Measurements from ENCODE around the gene PRPS1. TPM values are rescaled to one million over a fixed set of nuclear protein-coding genes. Genes with fewer than 3 reads are reported as not detected.
"Not testable (repeated sequence)": the region's sequence is repeated elsewhere in the genome, so short reads cannot be mapped to it uniquely, and the experiment has no call there.

PRPS1 gene
- total RNA-seq, 2 experiments from 2014 or later: 132 to 141 TPM

DNA sequence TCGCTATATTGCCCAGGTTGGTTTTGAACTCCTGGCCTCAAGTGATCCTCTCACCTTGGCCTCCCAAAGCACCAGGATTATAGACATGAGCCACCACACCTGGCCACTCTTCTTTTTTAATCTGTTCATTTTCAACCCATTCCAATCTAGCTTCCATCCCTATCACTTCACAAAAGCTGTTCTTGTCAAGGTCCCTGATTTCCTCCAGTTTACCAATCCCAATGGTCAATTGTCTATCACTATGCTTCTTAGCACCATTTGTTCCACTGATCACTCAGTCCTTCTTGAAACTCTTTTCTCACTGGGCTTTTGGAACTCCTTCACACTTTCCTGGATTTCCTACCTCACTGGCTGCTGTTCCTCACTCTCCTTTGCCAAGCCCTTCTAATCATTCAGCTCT lies 38.6 kb downstream of the PRPS1 start:
- ChIA-PET POLR2A (no interaction called here), CTCF (interaction anchor here (3.0 kb wide), 1 partner anchor 110 kb away, joined by 11 read pairs; the partner anchor contains the start of gene NCBP2L)
- DNase-seq: no peak
- Mint-ChIP-seq H3K4me3 (no peak overlapping the region), H3K9me3 (no peaks in the 10 kb centered on the region), H3K27me3 (no peaks in the 10 kb centered on the region), H3K27ac (no peak overlapping the region), H3K4me1 (ENCODE audit: low read depth) (peaks cover 14% of the 10 kb centered on the region), H3K36me3 (no peaks in the 10 kb centered on the region)
- intact Hi-C loops (cut with micrococcal nuclease): no loop called here

DNA sequence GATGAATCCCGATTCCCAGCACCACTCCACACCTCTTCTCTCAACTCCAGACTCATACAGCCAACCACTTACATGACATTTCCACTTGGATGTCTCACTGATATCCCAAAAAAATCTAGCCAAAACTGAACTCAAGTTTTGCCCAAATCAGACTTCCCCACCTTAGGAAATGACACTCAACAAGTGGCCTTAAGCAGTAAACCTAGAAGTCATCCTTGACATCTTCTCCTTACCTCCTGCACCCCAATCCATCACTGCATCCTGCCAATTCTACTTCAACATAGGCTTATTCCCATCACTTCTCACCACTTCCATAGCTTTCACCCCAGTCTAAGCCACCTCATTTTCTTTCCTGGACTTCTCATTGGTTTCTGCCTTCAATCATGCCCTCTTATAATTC lies 39.1 kb downstream of the PRPS1 start:
- ChIA-PET CTCF (interaction anchor here (1.0 kb wide), 1 partner anchor 11 kb away, joined by 3 read pairs; no protein-coding TSS in a partner anchor), POLR2A (no interaction called here)
- no peak for DNase-seq
- Mint-ChIP-seq H3K27me3 (no peaks in the 10 kb centered on the region), H3K9me3 (no peaks in the 10 kb centered on the region), H3K27ac (no peak overlapping the region), H3K4me3 (no peak overlapping the region), H3K36me3 (no peaks in the 10 kb centered on the region), H3K4me1 (ENCODE audit: low read depth) (peaks cover 16% of the 10 kb centered on the region)
- intact Hi-C loops (cut with micrococcal nuclease): no loop called here

DNA sequence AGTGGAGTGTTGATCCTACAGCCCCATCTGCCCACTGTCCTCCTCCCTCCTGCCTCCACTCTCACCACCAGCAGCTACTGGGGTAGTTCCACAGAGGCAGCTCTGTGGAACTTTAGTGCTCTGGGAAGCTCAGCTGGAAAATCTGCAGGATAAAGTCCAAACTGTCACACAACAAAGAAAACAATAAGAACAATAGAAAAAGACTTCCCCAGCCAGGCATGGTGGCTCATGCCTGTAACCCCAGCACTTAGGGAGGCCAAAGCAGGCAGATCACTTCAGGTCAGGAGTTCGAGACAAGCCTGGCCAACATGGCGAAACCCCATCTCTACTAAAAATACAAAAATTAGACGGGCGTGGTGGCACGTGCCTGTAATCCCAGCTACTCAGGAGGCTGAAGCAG lies 40.4 kb downstream of the PRPS1 start:
- POLR2A ChIA-PET; H3K4me3 Mint-ChIP-seq; H3K36me3 Mint-ChIP-seq; H3K27ac Mint-ChIP-seq; H3K27me3 Mint-ChIP-seq; H3K9me3 Mint-ChIP-seq; intact Hi-C loops (cut with micrococcal nuclease); DNase-seq: not testable (repeated sequence)
- CTCF ChIA-PET: interaction anchor here (1.1 kb wide), 1 partner anchor 9 kb away, joined by 3 read pairs; no protein-coding TSS in a partner anchor
- peaks cover 26% of the 10 kb centered on the region for H3K4me1 Mint-ChIP-seq (ENCODE audit: low read depth)

DNA sequence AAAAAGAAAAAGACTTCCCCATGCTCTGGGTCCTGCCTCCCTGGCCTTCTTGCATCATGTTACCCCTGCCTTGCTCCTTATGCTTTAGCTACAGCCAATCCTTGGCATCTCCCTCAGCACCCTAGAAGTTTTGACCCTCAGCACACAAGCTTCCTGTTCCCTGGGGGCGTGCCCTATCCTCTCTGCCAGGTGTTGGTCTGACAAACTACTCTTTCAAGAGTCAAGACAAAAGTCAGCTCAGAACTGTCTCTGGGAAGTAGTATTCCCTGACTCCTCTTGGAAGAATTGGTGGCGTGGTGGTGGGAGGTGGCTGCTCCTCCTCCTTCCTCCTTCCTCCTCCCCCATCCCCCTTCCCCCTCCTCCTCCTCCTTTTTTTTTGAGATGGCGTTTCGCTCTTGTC lies 41.0 kb downstream of the PRPS1 start:
- no peak for DNase-seq
- intact Hi-C loops (cut with micrococcal nuclease): no loop called here
- H3K36me3 Mint-ChIP-seq: no peaks in the 10 kb centered on the region
- H3K9me3 Mint-ChIP-seq: no peaks in the 10 kb centered on the region
- POLR2A ChIA-PET: no interaction called here
- H3K27me3 Mint-ChIP-seq: no peaks in the 10 kb centered on the region
- no peak overlapping the region for H3K4me3 Mint-ChIP-seq
- CTCF ChIA-PET: interaction anchor here (0.8 to 10.6 kb wide), 3 partner anchors 10 to 47 kb away, joined by 3 to 275 read pairs (median 3); no protein-coding TSS in a partner anchor
- H3K4me1 Mint-ChIP-seq (ENCODE audit: low read depth): peaks cover 28% of the 10 kb centered on the region
- H3K27ac Mint-ChIP-seq: no peak overlapping the region

DNA sequence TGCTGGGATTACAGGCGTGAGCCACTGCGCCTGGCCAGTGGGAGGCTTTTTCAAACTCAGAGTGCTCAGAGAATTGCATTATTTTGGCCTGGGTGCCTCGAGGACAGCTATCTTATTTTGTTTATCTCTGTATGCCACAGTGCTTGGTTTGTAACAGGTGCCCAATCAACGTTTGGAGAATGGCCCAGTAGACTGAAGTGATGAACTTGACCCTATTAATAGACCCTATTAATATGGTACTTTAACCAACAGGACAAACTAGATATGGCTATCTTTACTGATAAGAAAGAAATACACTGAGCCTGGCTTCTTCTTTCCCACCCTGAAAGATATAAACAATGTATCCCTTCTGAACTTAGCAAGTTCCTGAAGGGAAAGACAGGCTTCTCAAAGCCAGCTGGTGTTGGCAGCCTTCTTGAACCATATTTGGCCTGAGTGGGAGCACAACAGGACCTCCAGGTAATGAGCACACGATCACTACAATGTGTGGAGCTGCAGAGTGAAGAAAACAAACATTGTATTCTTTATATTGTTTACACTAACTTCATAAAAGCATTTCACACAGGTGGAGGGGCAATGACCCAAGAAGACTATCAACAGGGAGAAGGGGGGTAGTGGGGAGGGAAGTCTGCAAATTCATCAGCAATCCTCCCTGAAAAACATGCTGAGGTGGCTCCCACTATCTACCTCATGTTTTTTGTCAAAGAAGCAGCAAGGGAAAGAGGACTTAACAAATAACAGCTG lies 41.7 kb downstream of the PRPS1 start:
- Mint-ChIP-seq H3K36me3 (no peaks in the 10 kb centered on the region), H3K4me1 (ENCODE audit: low read depth) (peaks cover 36% of the 10 kb centered on the region), H3K4me3 (no peak overlapping the region), H3K27ac (no peak overlapping the region), H3K27me3 (no peaks in the 10 kb centered on the region), H3K9me3 (no peaks in the 10 kb centered on the region)
- intact Hi-C loops (cut with micrococcal nuclease): loop anchor here (5.0 kb wide), 2 partner anchors 222 to 352 kb away; no protein-coding TSS in a partner anchor
- ChIA-PET CTCF (interaction anchor here (0.8 to 10.6 kb wide), 3 partner anchors 14 to 107 kb away, joined by 3 to 275 read pairs (median 3); partner anchors contain the start of gene NCBP2L), POLR2A (interaction anchor here (0.6 kb wide), 1 partner anchor 208 kb away, joined by 3 read pairs; no protein-coding TSS in a partner anchor)
- no peak for DNase-seq

DNA sequence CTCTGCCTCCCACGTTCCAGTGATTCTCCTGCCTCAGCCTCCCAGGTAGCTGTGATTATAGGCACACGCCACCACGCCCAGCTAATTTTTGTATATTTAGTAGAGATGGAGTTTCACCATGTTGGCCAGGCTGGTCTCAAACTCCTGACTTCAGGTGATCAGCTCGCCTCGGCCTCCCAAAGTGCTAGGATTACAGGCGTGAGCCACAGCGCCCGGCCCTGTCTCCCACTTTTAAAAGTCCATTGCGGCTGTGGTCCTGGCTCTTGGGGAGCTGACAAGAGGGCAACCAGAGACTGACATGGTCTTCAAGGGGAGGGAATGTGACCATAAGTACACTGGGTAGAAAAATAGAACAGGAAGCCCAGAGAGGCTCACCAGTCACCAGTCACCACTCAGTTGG lies 42.9 kb downstream of the PRPS1 start:
- H3K9me3 Mint-ChIP-seq, H3K27me3 Mint-ChIP-seq, H3K27ac Mint-ChIP-seq, H3K4me3 Mint-ChIP-seq, H3K36me3 Mint-ChIP-seq, DNase-seq: not testable (repeated sequence)
- ChIA-PET POLR2A (interaction anchor here (0.5 kb wide), 1 partner anchor 100 kb away, joined by 4 read pairs; no protein-coding TSS in a partner anchor), CTCF (interaction anchor here (1.5 to 10.6 kb wide), 2 partner anchors 45 to 106 kb away, joined by 3 to 275 read pairs; partner anchors contain the start of gene NCBP2L)
- H3K4me1 Mint-ChIP-seq (ENCODE audit: low read depth): peaks cover 46% of the 10 kb centered on the region
- intact Hi-C loops (cut with micrococcal nuclease): loop anchor here (5.0 kb wide), 2 partner anchors 221 to 351 kb away; no protein-coding TSS in a partner anchor

DNA sequence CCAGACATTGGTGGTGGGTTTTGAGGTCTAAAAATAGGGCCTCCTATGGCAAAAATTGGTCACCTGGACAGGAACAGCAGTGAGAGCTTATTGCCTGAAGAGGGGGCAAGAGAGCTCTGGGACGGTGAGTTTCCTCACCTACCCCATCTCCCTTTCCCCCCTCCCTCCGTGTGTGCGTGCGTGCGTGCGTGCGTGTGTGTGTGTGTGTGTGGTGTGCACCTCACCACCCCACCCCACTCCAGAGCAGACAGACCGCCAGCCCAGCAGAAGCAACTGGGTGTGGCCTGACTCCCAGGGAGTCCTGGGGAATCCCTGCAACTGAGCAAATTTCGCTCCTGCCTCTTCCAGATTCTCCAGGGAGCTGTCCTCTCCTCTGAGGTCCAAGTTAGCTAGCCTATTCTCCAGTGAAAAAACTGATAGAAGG lies 44.7 kb downstream of the PRPS1 start:
- ChIA-PET CTCF (interaction anchor here (0.5 to 10.6 kb wide), 29 partner anchors 9 to 1236 kb away, joined by 3 to 275 read pairs (median 4); partner anchors contain the start of genes MID2, NCBP2L and TSC22D3), POLR2A (interaction anchor here (0.7 to 7.5 kb wide), 8 partner anchors 11 to 153 kb away, joined by 3 to 253 read pairs (median 6); partner anchors contain the start of genes PRPS1 and TSC22D3)
- DNase-seq: peak; percentile 88
- no peaks in the 10 kb centered on the region for H3K36me3 Mint-ChIP-seq
- peaks cover 42% of the 10 kb centered on the region for H3K4me1 Mint-ChIP-seq (ENCODE audit: low read depth)
- peak overlapping the region; percentile 51 for H3K4me3 Mint-ChIP-seq
- H3K27me3 Mint-ChIP-seq: no peaks in the 10 kb centered on the region
- intact Hi-C loops (cut with micrococcal nuclease): loop anchor here (1.0 to 5.0 kb wide), 5 partner anchors 44 to 349 kb away; partner anchors contain the start of gene NCBP2L
- peak overlapping the region; percentile 83 for H3K27ac Mint-ChIP-seq
- H3K9me3 Mint-ChIP-seq: no peaks in the 10 kb centered on the region

DNA sequence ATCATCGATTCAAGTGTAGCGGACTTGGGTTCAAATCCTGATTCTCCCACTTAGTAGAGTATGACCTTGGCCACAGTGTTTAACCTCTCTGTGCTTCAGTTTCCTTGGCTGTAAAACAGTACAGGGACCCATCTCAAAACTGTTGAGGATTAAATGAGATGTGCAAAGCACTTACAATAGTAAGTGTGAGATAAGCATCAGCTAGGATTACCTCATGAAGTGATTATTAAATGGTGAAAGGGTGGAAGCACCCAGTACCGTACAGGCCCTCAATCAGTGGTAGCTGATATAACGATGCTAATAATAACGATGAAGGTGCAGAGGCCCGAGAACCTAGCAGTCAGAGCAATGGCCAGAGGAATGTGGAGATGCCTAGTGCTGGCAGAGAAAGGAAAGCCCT lies 45.1 kb downstream of the PRPS1 start:
- ChIA-PET CTCF (interaction anchor here (0.5 to 10.6 kb wide), 22 partner anchors 10 to 1236 kb away, joined by 3 to 275 read pairs (median 4); partner anchors contain the start of genes MID2, NCBP2L and TSC22D3), POLR2A (interaction anchor here (1.0 to 7.5 kb wide), 8 partner anchors 12 to 153 kb away, joined by 3 to 253 read pairs (median 6); partner anchors contain the start of genes PRPS1 and TSC22D3)
- Mint-ChIP-seq H3K27ac (peak overlapping the region; percentile 83), H3K36me3 (no peaks in the 10 kb centered on the region), H3K27me3 (no peaks in the 10 kb centered on the region), H3K4me3 (peak overlapping the region; percentile 51), H3K4me1 (ENCODE audit: low read depth) (peaks cover 47% of the 10 kb centered on the region), H3K9me3 (no peaks in the 10 kb centered on the region)
- intact Hi-C loops (cut with micrococcal nuclease): loop anchor here (1.0 to 5.0 kb wide), 5 partner anchors 44 to 349 kb away; partner anchors contain the start of gene NCBP2L
- DNase-seq: no peak

DNA sequence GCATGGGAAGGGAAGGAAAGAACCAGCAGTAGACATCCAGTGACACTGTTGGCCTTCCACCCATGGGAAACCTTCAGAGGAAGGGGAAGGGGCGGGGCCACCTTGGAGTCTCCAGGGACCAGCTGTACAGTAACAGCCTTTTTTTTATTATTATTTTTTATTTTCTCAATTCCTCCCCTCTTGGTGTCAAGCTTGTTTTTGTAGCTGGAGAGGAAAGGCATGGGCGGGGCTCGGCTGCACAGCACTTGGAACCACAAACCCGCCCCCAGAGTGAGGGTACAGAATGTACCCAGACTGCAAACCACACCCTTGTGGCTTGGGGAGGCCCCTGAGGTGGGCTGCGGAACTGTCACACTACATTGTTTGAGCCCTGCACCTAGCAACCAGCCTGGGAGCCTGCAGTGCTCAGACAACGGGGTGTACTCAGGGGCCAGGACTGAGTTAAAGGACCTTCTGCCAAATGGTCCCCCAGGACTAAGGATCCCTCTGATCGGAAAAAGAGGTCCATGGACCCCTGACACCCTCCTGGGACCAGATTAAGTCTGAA lies 45.7 kb downstream of the PRPS1 start:
- Mint-ChIP-seq H3K27me3 (no peaks in the 10 kb centered on the region), H3K9me3 (no peaks in the 10 kb centered on the region), H3K4me1 (ENCODE audit: low read depth) (peaks cover 52% of the 10 kb centered on the region), H3K4me3 (peak overlapping the region; percentile 86), H3K36me3 (no peaks in the 10 kb centered on the region), H3K27ac (peak overlapping the region; percentile 83)
- peak; percentile 93 for DNase-seq
- ChIA-PET POLR2A (interaction anchor here (1.0 to 7.5 kb wide), 7 partner anchors 12 to 152 kb away, joined by 3 to 253 read pairs (median 7); partner anchors contain the start of gene PRPS1), CTCF (interaction anchor here (1.1 to 10.6 kb wide), 8 partner anchors 19 to 220 kb away, joined by 3 to 275 read pairs (median 9); partner anchors contain the start of genes MID2, NCBP2L and TSC22D3)
- intact Hi-C loops (cut with micrococcal nuclease): loop anchor here (1.0 to 5.0 kb wide), 9 partner anchors 37 to 348 kb away; partner anchors contain the start of genes NCBP2L and PRPS1

DNA sequence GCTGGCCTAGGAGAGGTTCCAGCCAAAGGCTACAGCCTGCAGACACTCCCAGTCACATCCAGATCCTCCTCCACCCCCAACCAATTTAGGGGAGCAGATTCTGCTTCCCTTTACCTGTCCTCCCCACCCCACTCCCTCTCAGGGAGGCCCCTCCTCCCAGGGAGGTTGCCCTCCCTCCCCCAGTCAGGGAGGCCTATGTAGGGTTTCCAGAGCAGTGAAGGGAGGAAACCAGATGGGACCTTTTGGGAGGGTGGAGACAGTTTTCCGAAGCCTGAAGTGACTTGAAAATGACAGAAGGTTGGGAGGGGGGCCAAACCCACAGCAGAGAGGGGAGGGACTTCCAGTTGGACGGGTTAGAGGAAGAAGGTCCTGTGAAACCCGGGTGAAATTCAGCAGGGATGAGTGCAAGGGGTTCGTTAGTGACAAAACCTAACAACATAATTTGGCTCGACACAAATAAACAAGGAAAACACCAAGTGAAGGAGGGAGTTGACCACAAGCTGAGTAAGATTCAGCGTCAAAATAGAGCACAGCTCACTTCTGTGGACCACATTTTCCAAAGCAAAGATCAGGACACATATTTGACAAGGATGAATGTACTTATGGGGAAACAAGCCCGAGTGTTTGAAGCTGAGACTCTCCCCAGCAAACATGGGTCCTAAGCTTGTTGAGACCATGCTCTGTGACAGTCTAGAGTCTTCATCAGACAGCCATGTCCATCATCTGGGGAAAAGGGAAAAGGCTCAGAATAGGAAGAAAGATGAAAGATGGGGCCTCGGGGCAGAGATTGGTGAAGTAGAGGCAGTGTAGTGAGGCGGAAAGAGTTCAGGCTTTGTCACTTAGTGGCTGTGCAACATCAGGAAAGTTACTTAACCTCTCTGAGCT lies 46.4 kb downstream of the PRPS1 start:
- Mint-ChIP-seq H3K27ac (peak overlapping the region; percentile 80), H3K27me3 (no peaks in the 10 kb centered on the region), H3K4me3 (peak overlapping the region; percentile 86), H3K36me3 (no peaks in the 10 kb centered on the region), H3K9me3 (no peaks in the 10 kb centered on the region), H3K4me1 (ENCODE audit: low read depth) (peaks cover 56% of the 10 kb centered on the region)
- DNase-seq: peak; percentile 59
- intact Hi-C loops (cut with micrococcal nuclease): loop anchor here (1.0 to 5.0 kb wide), 6 partner anchors 37 to 348 kb away; partner anchors contain the start of gene PRPS1
- ChIA-PET CTCF (interaction anchor here (2.3 to 10.6 kb wide), 2 partner anchors 42 to 102 kb away, joined by 48 to 275 read pairs; partner anchors contain the start of genes NCBP2L and TSC22D3), POLR2A (interaction anchor here (0.6 to 7.5 kb wide), 5 partner anchors 11 to 798 kb away, joined by 4 to 253 read pairs (median 4); partner anchors contain the start of gene PRPS1)

DNA sequence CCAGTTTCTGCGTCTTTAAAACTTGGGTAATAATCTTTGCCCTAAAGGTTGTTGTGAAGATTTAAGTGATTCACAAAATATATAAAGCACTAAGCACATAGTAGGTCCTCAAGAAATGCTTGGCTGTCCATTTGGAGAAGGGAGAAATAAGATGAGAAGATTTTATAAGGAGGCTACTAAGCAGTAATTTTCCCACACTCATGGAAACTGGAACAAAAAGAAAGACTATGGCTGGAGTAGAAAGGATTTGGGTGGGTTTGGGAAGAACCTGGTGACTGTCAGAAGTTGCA lies 47.0 kb downstream of the PRPS1 start:
- DNase-seq: no peak
- intact Hi-C loops (cut with micrococcal nuclease): loop anchor here (2.0 kb wide), 1 partner anchor 151 kb away; no protein-coding TSS in a partner anchor
- H3K27ac Mint-ChIP-seq: peak overlapping the region; percentile 80
- H3K4me3 Mint-ChIP-seq: peak overlapping the region; percentile 86
- no peaks in the 10 kb centered on the region for H3K36me3 Mint-ChIP-seq
- CTCF ChIA-PET: interaction anchor here (10.6 kb wide), 1 partner anchor 41 kb away, joined by 275 read pairs; no protein-coding TSS in a partner anchor
- peaks cover 61% of the 10 kb centered on the region for H3K4me1 Mint-ChIP-seq (ENCODE audit: low read depth)
- H3K9me3 Mint-ChIP-seq: no peaks in the 10 kb centered on the region
- no peaks in the 10 kb centered on the region for H3K27me3 Mint-ChIP-seq
- POLR2A ChIA-PET: interaction anchor here (0.6 to 7.5 kb wide), 4 partner anchors 10 to 799 kb away, joined by 4 to 253 read pairs (median 8); partner anchors contain the start of gene PRPS1

Measured in activated CD4-positive, alpha-beta memory T cell treated with anti-CD3 and anti-CD28 coated beads for 36 hours (primary cell).